Uterus (tissue), 2 donors: ENCODE data around the gene ZNF532.

Source experiments
- POLR2A ChIP-seq, 2 donors: fragments of 450-650 bp; IDR thresholded peaks; one replicate each; pipeline ENCODE4 v1.6.1; 2016; ENCODE audit warnings: antibody characterized with exemption in 2 of 2, mild to moderate bottlenecking in 1 of 2, moderate library complexity in 1 of 2
- TF ChIP-seq, protein P1 (sequence below), 4 experiments: fragments of 200-600 bp in 2 of 4; fragments of 450-650 bp in 2 of 4; sonication (generic) in 2 of 4; IDR thresholded peaks; one replicate each; pipeline ENCODE4 v1.5.1; 2016 to 2019; ENCODE audit warnings: antibody characterized with exemption in 4 of 4, mild to moderate bottlenecking in 2 of 4, moderate library complexity in 1 of 4

DNA sequence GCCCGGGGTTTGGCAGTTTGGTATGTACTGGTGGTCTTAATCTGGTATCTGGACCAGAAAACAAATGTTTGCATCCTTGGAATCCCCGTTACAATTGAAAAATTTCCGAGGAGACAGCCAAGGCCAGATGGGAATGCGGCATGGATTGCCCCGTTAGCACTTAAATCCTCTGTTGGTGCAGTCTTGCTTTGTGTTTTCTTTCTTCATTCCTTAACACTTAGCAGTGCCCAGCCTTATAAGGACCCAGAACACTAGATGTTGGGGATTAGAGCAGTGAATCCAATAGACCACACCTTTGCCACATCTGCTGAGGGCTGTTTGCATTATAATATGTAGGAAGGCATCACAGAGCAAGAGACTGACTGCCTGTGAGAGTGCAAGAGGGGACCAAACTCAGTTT lies 12.8 kb upstream of the ZNF532 start:
- TF ChIP-seq, protein P1, sequence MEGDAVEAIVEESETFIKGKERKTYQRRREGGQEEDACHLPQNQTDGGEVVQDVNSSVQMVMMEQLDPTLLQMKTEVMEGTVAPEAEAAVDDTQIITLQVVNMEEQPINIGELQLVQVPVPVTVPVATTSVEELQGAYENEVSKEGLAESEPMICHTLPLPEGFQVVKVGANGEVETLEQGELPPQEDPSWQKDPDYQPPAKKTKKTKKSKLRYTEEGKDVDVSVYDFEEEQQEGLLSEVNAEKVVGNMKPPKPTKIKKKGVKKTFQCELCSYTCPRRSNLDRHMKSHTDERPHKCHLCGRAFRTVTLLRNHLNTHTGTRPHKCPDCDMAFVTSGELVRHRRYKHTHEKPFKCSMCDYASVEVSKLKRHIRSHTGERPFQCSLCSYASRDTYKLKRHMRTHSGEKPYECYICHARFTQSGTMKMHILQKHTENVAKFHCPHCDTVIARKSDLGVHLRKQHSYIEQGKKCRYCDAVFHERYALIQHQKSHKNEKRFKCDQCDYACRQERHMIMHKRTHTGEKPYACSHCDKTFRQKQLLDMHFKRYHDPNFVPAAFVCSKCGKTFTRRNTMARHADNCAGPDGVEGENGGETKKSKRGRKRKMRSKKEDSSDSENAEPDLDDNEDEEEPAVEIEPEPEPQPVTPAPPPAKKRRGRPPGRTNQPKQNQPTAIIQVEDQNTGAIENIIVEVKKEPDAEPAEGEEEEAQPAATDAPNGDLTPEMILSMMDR (IDR thresholded peaks at IDR 0.05): no peak
- no peak for TF ChIP-seq POLR2A (IDR thresholded peaks at IDR 0.05)
